ENCODE data around the gene CHSY3.
A peak's percentile ranks its signal among the peaks of the same experiment; 100 is the strongest.

CHSY3 gene

GRCh38 chr5:129915415-129915814 lies 11.2 kb downstream of the CHSY3 start:
- no peak overlapping the region for H3K4me3 ChIP-seq (replicated peaks; ENCODE audit: low read depth, low read length)
- no peak for TF ChIP-seq CTCF (IDR thresholded peaks at IDR 0.05; ENCODE audit: low read length, missing control alignments)
- no peak for DNase-seq (ENCODE audit: low read depth)

DNA sequence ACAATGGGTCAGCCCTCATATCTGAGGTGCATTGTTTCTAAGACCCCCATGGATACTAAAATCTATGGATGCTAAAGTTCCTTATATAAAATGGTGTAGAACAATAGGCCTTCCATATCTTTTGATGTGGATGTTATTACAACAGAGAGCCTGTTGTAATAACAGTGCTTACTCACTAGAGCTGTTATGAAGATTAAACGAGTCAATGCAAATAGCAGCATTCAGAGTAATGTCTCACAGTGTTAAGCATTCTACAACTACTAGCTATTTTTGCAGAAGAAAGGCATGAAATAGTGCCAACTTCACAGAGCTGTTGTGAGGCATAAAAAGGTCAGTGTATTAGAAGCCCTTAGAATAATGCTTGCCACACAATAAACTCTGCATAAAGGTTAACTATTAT lies 13.0 kb downstream of the CHSY3 start:
- no peak overlapping the region for H3K4me3 ChIP-seq (replicated peaks; ENCODE audit: low read depth, low read length)
- peak; percentile 73 for DNase-seq (ENCODE audit: low read depth)
- TF ChIP-seq CTCF (IDR thresholded peaks at IDR 0.05; ENCODE audit: low read length, missing control alignments): no peak

DNA sequence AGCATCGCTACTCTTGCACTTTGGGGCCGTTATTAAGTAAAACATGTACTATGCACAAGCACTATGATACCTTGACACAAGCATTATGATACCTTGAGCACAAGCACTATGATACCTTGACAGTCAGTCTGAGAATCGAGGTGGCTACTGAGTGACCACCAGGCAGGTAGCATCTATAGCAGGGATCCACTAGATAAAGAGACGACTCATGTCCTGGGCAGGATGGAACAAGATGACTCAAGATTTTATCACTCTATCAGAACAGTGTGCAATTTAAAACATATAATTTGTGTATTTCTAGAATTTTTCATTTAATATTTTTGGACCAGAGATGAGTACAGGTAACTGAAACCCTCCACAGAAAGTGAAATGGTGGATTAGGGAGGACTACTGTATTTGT lies 16.9 kb downstream of the CHSY3 start:
- no peak overlapping the region for H3K4me3 ChIP-seq (replicated peaks; ENCODE audit: low read depth, low read length)
- no peak for DNase-seq (ENCODE audit: low read depth)
- TF ChIP-seq CTCF (IDR thresholded peaks at IDR 0.05; ENCODE audit: low read length, missing control alignments): no peak

GRCh38 chr5:129930221-129930620 lies 26.0 kb downstream of the CHSY3 start:
- no peak for TF ChIP-seq CTCF (IDR thresholded peaks at IDR 0.05; ENCODE audit: low read length, missing control alignments)
- DNase-seq (ENCODE audit: low read depth): peak; percentile 20
- H3K4me3 ChIP-seq (replicated peaks; ENCODE audit: low read depth, low read length): no peak overlapping the region

DNA sequence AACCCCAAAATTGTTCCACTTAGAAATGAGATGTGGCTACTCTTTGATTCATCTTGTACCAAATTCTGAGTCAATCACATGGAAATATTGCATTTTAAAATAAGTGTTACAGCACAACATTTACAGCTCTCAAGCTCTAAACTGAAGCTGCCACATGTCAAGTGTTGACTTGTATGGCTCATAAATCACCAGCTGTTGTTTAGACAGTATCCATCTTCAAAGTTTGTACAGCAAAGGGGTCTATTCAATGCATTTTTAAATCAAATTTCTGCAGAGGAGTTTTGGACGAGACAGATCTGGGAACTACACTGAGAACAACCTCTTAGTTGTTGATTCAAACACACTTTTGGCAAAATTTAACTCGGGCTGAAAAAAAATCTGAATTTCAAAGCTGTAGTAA lies 31.4 kb downstream of the CHSY3 start:
- H3K4me3 ChIP-seq (replicated peaks; ENCODE audit: low read depth, low read length): no peak overlapping the region
- no peak for DNase-seq (ENCODE audit: low read depth)
- no peak for TF ChIP-seq CTCF (IDR thresholded peaks at IDR 0.05; ENCODE audit: low read length, missing control alignments)

GRCh38 chr5:129938077-129938476 lies 33.8 kb downstream of the CHSY3 start:
- H3K4me3 ChIP-seq (replicated peaks; ENCODE audit: low read depth, low read length): no peak overlapping the region
- DNase-seq (ENCODE audit: low read depth): no peak
- no peak for TF ChIP-seq CTCF (IDR thresholded peaks at IDR 0.05; ENCODE audit: low read length, missing control alignments)

DNA sequence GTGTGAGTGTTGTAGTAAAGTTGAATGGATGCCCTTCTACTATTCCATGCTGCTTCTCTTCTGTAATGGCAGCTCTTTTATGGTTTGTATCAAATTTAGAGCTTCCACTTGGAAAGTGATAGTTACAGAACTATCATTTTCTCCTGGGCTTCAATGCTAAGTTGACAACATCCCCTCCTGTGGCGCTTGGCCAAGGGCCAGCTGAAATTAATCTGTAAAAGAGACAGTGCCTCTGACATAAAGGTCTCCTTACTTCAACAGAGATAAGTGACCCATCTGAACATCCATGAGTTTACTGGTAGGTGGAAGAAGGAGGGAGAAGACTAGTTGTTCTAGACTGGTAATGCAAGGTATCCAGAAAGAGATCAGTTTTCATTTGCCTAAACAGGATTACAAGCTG lies 39.7 kb downstream of the CHSY3 start:
- no peak for TF ChIP-seq CTCF (IDR thresholded peaks at IDR 0.05; ENCODE audit: low read length, missing control alignments)
- DNase-seq (ENCODE audit: low read depth): no peak
- no peak overlapping the region for H3K4me3 ChIP-seq (replicated peaks; ENCODE audit: low read depth, low read length)
